Measurements from ENCODE around the gene ARHGAP26.

- TF ChIP-seq CTCF (IDR thresholded peaks at IDR 0.05) (no peak), POLR2A (IDR thresholded peaks at IDR 0.05) (no peak)
Observed at GRCh38 chr5:142998316-142999020, 228.3 kb downstream of the ARHGAP26 start.

All from lower leg skin (tissue), 3 donors.